H1 (cell line): ENCODE results near the gene SLC15A3.

Source experiments
- ATF2 ChIP-seq: IDR thresholded peaks from 2 replicates; pipeline ENCODE4 v1.6.1; 2012; ENCODE audit warnings: low read length, inconsistent platforms
- CEBPB ChIP-seq: IDR thresholded peaks from 2 replicates; pipeline ENCODE4 v1.6.1; 2012; ENCODE audit warnings: low read depth, low read length
- CHD2 ChIP-seq: IDR thresholded peaks from 2 replicates; pipeline ENCODE4 v1.6.1; 2012; ENCODE audit warnings: low read length, improper control_type of control experiment
- CTCF ChIP-seq, 3 experiments: IDR thresholded peaks; 1 replicate in 2 of 3; 2 replicates in 1 of 3; pipeline versions ENCODE4 v1.5.1 to v1.6.1; 2011; ENCODE audit warnings: low read length in 3 of 3, mild to moderate bottlenecking in 3 of 3, inconsistent platforms in 2 of 3, low read depth in 1 of 3, moderate library complexity in 1 of 3; ENCODE audit not compliant: insufficient read depth in 1 of 3; ENCODE audit errors: control extremely low read depth in 1 of 3
- EP300 ChIP-seq, 2 experiments: IDR thresholded peaks; 1 replicate in 1 of 2; 2 replicates in 1 of 2; pipeline ENCODE4 v1.6.1; 2011 to 2012; ENCODE audit warnings: low read depth in 2 of 2, low read length in 2 of 2, mild to moderate bottlenecking in 2 of 2, borderline replicate concordance in 1 of 2, inconsistent platforms in 1 of 2, moderate library complexity in 1 of 2
- FOSL1 ChIP-seq: IDR thresholded peaks from 2 replicates; pipeline ENCODE4 v1.6.1; 2011; ENCODE audit warnings: mild to moderate bottlenecking, low read depth, low read length, moderate library complexity; ENCODE audit not compliant: insufficient read depth
- JUND ChIP-seq: IDR thresholded peaks from 2 replicates; pipeline ENCODE4 v1.6.1; 2011; ENCODE audit warnings: mild to moderate bottlenecking, improper control_type of control experiment, low read length
- MAFK ChIP-seq: IDR thresholded peaks from 2 replicates; pipeline ENCODE4 v1.6.1; 2012; ENCODE audit warnings: low read depth, mild to moderate bottlenecking, improper control_type of control experiment, low read length
- PHF8 ChIP-seq: fragments of 200-600 bp; sonication (generic); conservative IDR thresholded peaks from 2 replicates; pipeline ENCODE4 v1.7.1; 2012; ENCODE audit warnings: low read depth, mild to moderate bottlenecking, inconsistent platforms, low read length, moderate library complexity
- POLR2A ChIP-seq, 2 experiments: IDR thresholded peaks; 1 replicate in 1 of 2; 2 replicates in 1 of 2; pipeline ENCODE4 v1.6.1; 2011; ENCODE audit warnings: low read depth in 2 of 2, low read length in 2 of 2, mild to moderate bottlenecking in 2 of 2; ENCODE audit errors: control extremely low read depth in 1 of 2
- POLR2AphosphoS5 ChIP-seq: IDR thresholded peaks from 2 replicates; pipeline ENCODE4 v1.6.1; 2011; ENCODE audit warnings: low read depth, low read length
- SP2 ChIP-seq: IDR thresholded peaks from 2 replicates; pipeline ENCODE4 v1.6.1; 2012; ENCODE audit warnings: mild to moderate bottlenecking, low read length, inconsistent platforms

GRCh38 chr11:60946601-60947264 is 5.2 kb downstream of the SLC15A3 start:
- no peak for TF ChIP-seq CTCF (IDR thresholded peaks at IDR 0.05; ENCODE audit: control extremely low read depth in 1 of 3, insufficient read depth in 1 of 3, low read depth in 1 of 3, low read length in 3 of 3)
- TF ChIP-seq POLR2AphosphoS5: no peak
- no peak for TF ChIP-seq CHD2
- no peak for TF ChIP-seq JUND
- no peak for TF ChIP-seq SP2
- TF ChIP-seq POLR2A (IDR thresholded peaks at IDR 0.05; ENCODE audit: control extremely low read depth in 1 of 2, low read depth in 2 of 2, low read length in 2 of 2): no peak
- no peak for TF ChIP-seq PHF8
- no peak for TF ChIP-seq EP300 (IDR thresholded peaks at IDR 0.05; ENCODE audit: borderline replicate concordance in 1 of 2, low read depth in 2 of 2, low read length in 2 of 2)
- no peak for TF ChIP-seq ATF2
- TF ChIP-seq MAFK: no peak
- no peak for TF ChIP-seq CEBPB
- TF ChIP-seq FOSL1: no peak
